WTC11 (cell line): Measurements from ENCODE around the gene PNPO. TPM values are rescaled to one million over a fixed set of nuclear protein-coding genes. Genes with fewer than 3 reads are reported as not detected.

ENCODE experiments used
- ATAC-seq: fragments of 200-7000 bp; cut with Tn5 transposase; 2 replicates; pipeline ENCODE4 v1.10.0; 2021; ENCODE audit warnings: mild to moderate bottlenecking, moderate library complexity
- CTCF ChIA-PET: fragments of 300-600 bp; sonication (Branson Sonifier 250); formaldehyde crosslinking; loops from one replicate; lab custom pipeline; 2021; ENCODE audit warnings: antibody characterized with exemption; lab: Charles Lee
- POLR2A ChIA-PET: fragments of 350-600 bp; sonication (Branson Sonifier 250); formaldehyde crosslinking; loops from one replicate; lab custom pipeline; 2021; ENCODE audit warnings: antibody characterized with exemption; lab: Charles Lee
- DNase-seq: peaks from one replicate; pipeline ENCODE4 v3.0.0; 2021; ENCODE audit warnings: low spot score
- H3K27ac Mint-ChIP-seq: 2 replicates; pipeline ENCODE4 v1.8.0; 2021; ENCODE audit warnings: mixed read lengths
- H3K27me3 Mint-ChIP-seq: 2 replicates; pipeline ENCODE4 v1.8.0; 2021; ENCODE audit warnings: low read depth, mild to moderate bottlenecking, moderate library complexity, mixed read lengths
- H3K36me3 Mint-ChIP-seq: 2 replicates; pipeline ENCODE4 v1.8.0; 2021; ENCODE audit warnings: mixed read lengths
- H3K4me1 Mint-ChIP-seq: 2 replicates; pipeline ENCODE4 v1.8.0; 2022; ENCODE audit warnings: mixed read lengths
- H3K4me3 Mint-ChIP-seq: 2 replicates; pipeline ENCODE4 v1.8.0; 2021; ENCODE audit warnings: mild to moderate bottlenecking, moderate library complexity, mixed read lengths
- H3K9me3 Mint-ChIP-seq: 2 replicates; pipeline ENCODE4 v1.8.0; 2021; ENCODE audit warnings: mixed read lengths
- EMX1 ChIP-seq: fragments of 250-450 bp; sonication (Bioruptor Pico); IDR thresholded peaks from 2 replicates; pipeline ENCODE4 v1.8.0; 2021; ENCODE audit warnings: mild to moderate bottlenecking
- ETV6 ChIP-seq: sonication (generic); formaldehyde crosslinking; IDR thresholded peaks from 2 replicates; pipeline ENCODE4 v1.8.1; 2022; ENCODE audit warnings: mild to moderate bottlenecking, missing genetic modification reagents
- FOXJ3 ChIP-seq: sonication (generic); formaldehyde crosslinking; IDR thresholded peaks from 2 replicates; pipeline ENCODE4 v1.9.0; 2021; ENCODE audit warnings: missing genetic modification reagents, mild to moderate bottlenecking, borderline replicate concordance
- GABPB1 ChIP-seq: sonication (generic); formaldehyde crosslinking; IDR thresholded peaks from 2 replicates; pipeline ENCODE4 v1.8.1; 2023; ENCODE audit warnings: mild to moderate bottlenecking, missing genetic modification reagents
- SMAD3 ChIP-seq: sonication (generic); formaldehyde crosslinking; IDR thresholded peaks from 2 replicates; pipeline ENCODE4 v1.8.0; 2022; ENCODE audit warnings: missing genetic modification reagents, mild to moderate bottlenecking, borderline replicate concordance
- SP1 ChIP-seq: sonication (generic); formaldehyde crosslinking; conservative IDR thresholded peaks from 2 replicates; pipeline ENCODE4 v1.8.1; 2022; ENCODE audit warnings: missing genetic modification reagents
- ZBTB21 ChIP-seq: sonication (generic); formaldehyde crosslinking; IDR thresholded peaks from 2 replicates; pipeline ENCODE4 v1.8.1; 2023; ENCODE audit warnings: mild to moderate bottlenecking, missing genetic modification reagents, borderline replicate concordance
- total RNA-seq: library from RNA; stranded (reverse); gene quantifications from 3 replicates; pipeline ENCODE4 v1.2.3, GENCODE V29; 2021
- TF ChIP-seq, protein P1 (sequence below): fragments of 250-450 bp; sonication (Bioruptor Pico); IDR thresholded peaks from 2 replicates; pipeline ENCODE4 v1.9.0; 2021; ENCODE audit warnings: mild to moderate bottlenecking, borderline replicate concordance
- TF ChIP-seq, protein P2 (sequence below): sonication (generic); formaldehyde crosslinking; IDR thresholded peaks from 2 replicates; pipeline ENCODE4 v1.8.1; 2023; ENCODE audit warnings: mild to moderate bottlenecking, moderate library complexity, missing genetic modification reagents
- TF ChIP-seq, protein P3 (sequence below): sonication (generic); formaldehyde crosslinking; IDR thresholded peaks from 2 replicates; pipeline ENCODE4 v1.8.0; 2022; ENCODE audit warnings: missing genetic modification reagents
- TF ChIP-seq, protein P4 (sequence below): sonication (generic); formaldehyde crosslinking; IDR thresholded peaks from 2 replicates; pipeline ENCODE4 v1.8.1; 2023; ENCODE audit warnings: mild to moderate bottlenecking, missing genetic modification reagents, moderate library complexity
- TF ChIP-seq, protein P5 (sequence below): sonication (generic); formaldehyde crosslinking; IDR thresholded peaks from 2 replicates; pipeline ENCODE4 v1.8.0; 2022; ENCODE audit warnings: mild to moderate bottlenecking, missing genetic modification reagents
- TF ChIP-seq, protein P6 (sequence below): sonication (generic); formaldehyde crosslinking; IDR thresholded peaks from 2 replicates; pipeline ENCODE4 v1.8.1; 2023; ENCODE audit warnings: mild to moderate bottlenecking, missing genetic modification reagents
- TF ChIP-seq, protein P7 (sequence below): fragments of 200-600 bp; IDR thresholded peaks from 2 replicates; pipeline ENCODE4 v1.8.0; 2022; ENCODE audit warnings: antibody characterized with exemption

Gene PNPO
- total RNA-seq, 1 experiment from 2014 or later = 12.2 TPM

DNA sequence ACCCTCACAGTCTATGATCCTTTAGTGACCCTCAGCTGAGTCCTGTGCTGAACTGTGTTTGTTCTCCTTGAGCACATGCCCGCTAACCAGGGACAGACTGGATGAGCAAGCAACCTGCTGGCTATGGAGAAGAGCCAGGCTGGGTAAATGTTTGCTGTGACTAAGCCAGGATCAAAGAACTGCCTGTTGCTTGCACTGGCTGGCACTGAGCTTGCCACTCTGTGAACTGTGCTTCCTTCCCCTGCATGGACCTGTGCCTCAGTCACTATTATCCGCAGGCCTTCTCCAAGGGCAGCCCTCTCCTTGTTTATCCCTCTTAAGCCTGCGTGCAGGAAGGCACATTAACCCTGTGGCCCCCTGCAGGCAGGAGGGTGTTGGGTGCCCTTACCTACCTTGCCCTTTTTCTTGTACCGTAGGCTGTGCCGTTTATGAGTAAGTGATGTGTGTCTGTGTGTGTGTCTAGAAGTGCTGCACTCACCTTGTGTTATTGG, 7.4 kb downstream of the PNPO start:
- Mint-ChIP-seq H3K36me3 (peaks cover 6% of the 10 kb centered on the region; the same call in 1 of the 2 replicates), H3K27ac (peak overlapping the region; percentile 83), H3K27me3 (no peaks in the 10 kb centered on the region), H3K4me1 (peaks cover 16% of the 10 kb centered on the region), H3K4me3 (no peak overlapping the region), H3K9me3 (no peaks in the 10 kb centered on the region)
- ATAC-seq (no peak), DNase-seq (no peak)
- TF ChIP-seq FOXJ3 (CRISPR knock-in tag) (no peak), EMX1 (peak; percentile 23; the same call in 1 of the 2 replicates)
- TF ChIP-seq, protein P1, sequence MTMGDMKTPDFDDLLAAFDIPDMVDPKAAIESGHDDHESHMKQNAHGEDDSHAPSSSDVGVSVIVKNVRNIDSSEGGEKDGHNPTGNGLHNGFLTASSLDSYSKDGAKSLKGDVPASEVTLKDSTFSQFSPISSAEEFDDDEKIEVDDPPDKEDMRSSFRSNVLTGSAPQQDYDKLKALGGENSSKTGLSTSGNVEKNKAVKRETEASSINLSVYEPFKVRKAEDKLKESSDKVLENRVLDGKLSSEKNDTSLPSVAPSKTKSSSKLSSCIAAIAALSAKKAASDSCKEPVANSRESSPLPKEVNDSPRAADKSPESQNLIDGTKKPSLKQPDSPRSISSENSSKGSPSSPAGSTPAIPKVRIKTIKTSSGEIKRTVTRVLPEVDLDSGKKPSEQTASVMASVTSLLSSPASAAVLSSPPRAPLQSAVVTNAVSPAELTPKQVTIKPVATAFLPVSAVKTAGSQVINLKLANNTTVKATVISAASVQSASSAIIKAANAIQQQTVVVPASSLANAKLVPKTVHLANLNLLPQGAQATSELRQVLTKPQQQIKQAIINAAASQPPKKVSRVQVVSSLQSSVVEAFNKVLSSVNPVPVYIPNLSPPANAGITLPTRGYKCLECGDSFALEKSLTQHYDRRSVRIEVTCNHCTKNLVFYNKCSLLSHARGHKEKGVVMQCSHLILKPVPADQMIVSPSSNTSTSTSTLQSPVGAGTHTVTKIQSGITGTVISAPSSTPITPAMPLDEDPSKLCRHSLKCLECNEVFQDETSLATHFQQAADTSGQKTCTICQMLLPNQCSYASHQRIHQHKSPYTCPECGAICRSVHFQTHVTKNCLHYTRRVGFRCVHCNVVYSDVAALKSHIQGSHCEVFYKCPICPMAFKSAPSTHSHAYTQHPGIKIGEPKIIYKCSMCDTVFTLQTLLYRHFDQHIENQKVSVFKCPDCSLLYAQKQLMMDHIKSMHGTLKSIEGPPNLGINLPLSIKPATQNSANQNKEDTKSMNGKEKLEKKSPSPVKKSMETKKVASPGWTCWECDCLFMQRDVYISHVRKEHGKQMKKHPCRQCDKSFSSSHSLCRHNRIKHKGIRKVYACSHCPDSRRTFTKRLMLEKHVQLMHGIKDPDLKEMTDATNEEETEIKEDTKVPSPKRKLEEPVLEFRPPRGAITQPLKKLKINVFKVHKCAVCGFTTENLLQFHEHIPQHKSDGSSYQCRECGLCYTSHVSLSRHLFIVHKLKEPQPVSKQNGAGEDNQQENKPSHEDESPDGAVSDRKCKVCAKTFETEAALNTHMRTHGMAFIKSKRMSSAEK = no peak
- ChIA-PET POLR2A (no interaction called here), CTCF (interaction anchor here (0.6 to 4.9 kb wide), 15 partner anchors 9 to 123 kb away, joined by 3 to 104 read pairs (median 5); partner anchors contain the start of genes CDK5RAP3, PRR15L, SCRN2 and SP2)

DNA sequence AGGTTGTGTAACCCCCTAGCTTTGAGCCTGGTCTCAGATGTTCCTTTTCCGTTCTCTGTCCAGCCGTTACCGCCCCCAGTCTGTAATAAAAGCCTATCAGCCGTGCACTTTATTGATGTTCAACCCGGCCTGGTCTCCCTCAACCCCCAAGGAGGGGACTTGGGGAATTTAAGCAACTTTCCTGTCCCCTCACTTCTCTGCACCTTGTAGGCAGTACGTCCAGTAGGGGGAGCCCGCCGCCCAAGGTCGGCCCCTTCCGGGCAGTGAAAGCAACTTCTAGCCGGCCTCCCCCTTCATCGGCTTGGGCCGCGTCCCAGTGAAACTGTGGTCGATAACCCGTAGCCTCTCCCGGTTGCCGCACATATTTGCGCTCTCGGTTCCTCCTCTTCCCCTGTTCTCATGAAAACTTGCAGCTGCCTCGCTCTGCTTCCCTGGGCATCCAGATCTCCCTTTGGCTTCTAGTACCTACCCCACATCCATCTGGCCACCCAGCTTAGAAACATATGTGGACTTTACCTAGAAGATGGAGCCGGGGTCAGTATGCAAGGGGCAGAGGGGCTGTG, 7.9 kb downstream of the PNPO start:
- H3K9me3 Mint-ChIP-seq = no peaks in the 10 kb centered on the region

More for the DNA sequence above, 7.9 kb downstream of the PNPO start:
- Mint-ChIP-seq H3K36me3 (peaks cover 6% of the 10 kb centered on the region; the same call in 1 of the 2 replicates), H3K4me3 (peak overlapping the region; percentile 47), H3K27ac (peak overlapping the region; percentile 83), H3K4me1 (peaks cover 16% of the 10 kb centered on the region), H3K27me3 (no peaks in the 10 kb centered on the region)
- ChIA-PET POLR2A (no interaction called here), CTCF (interaction anchor here (0.6 to 4.9 kb wide), 25 partner anchors 8 to 272 kb away, joined by 3 to 104 read pairs (median 5); partner anchors contain the start of genes CDK5RAP3, PNPO, PRR15L and SCRN2)
- ATAC-seq (peak; percentile 88), DNase-seq (peak; percentile 98)
- TF ChIP-seq, protein P2, sequence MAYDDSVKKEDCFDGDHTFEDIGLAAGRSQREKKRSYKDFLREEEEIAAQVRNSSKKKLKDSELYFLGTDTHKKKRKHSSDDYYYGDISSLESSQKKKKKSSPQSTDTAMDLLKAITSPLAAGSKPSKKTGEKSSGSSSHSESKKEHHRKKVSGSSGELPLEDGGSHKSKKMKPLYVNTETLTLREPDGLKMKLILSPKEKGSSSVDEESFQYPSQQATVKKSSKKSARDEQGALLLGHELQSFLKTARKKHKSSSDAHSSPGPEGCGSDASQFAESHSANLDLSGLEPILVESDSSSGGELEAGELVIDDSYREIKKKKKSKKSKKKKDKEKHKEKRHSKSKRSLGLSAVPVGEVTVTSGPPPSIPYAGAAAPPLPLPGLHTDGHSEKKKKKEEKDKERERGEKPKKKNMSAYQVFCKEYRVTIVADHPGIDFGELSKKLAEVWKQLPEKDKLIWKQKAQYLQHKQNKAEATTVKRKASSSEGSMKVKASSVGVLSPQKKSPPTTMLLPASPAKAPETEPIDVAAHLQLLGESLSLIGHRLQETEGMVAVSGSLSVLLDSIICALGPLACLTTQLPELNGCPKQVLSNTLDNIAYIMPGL (CRISPR knock-in tag) = peak; percentile 75; the same call in 1 of the 2 replicates
- TF ChIP-seq, protein P3, sequence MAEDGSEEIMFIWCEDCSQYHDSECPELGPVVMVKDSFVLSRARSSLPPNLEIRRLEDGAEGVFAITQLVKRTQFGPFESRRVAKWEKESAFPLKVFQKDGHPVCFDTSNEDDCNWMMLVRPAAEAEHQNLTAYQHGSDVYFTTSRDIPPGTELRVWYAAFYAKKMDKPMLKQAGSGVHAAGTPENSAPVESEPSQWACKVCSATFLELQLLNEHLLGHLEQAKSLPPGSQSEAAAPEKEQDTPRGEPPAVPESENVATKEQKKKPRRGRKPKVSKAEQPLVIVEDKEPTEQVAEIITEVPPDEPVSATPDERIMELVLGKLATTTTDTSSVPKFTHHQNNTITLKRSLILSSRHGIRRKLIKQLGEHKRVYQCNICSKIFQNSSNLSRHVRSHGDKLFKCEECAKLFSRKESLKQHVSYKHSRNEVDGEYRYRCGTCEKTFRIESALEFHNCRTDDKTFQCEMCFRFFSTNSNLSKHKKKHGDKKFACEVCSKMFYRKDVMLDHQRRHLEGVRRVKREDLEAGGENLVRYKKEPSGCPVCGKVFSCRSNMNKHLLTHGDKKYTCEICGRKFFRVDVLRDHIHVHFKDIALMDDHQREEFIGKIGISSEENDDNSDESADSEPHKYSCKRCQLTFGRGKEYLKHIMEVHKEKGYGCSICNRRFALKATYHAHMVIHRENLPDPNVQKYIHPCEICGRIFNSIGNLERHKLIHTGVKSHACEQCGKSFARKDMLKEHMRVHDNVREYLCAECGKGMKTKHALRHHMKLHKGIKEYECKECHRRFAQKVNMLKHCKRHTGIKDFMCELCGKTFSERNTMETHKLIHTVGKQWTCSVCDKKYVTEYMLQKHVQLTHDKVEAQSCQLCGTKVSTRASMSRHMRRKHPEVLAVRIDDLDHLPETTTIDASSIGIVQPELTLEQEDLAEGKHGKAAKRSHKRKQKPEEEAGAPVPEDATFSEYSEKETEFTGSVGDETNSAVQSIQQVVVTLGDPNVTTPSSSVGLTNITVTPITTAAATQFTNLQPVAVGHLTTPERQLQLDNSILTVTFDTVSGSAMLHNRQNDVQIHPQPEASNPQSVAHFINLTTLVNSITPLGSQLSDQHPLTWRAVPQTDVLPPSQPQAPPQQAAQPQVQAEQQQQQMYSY (CRISPR knock-in tag) = 0 out of 2 replicates have a peak, but pooled peaks have one; percentile 17
- TF ChIP-seq SP1 (CRISPR knock-in tag) (peak; percentile 50; the same call in 1 of the 2 replicates), ETV6 (CRISPR knock-in tag) (0 out of 2 replicates have a peak, but pooled peaks have one; percentile 17), GABPB1 (peak; percentile 18), SMAD3 (CRISPR knock-in tag) (0 out of 2 replicates have a peak, but pooled peaks have one; percentile 28), ZBTB21 (no peak)
- TF ChIP-seq, protein P4, sequence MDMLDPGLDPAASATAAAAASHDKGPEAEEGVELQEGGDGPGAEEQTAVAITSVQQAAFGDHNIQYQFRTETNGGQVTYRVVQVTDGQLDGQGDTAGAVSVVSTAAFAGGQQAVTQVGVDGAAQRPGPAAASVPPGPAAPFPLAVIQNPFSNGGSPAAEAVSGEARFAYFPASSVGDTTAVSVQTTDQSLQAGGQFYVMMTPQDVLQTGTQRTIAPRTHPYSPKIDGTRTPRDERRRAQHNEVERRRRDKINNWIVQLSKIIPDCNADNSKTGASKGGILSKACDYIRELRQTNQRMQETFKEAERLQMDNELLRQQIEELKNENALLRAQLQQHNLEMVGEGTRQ (CRISPR knock-in tag) = no peak
- TF ChIP-seq, protein P5, sequence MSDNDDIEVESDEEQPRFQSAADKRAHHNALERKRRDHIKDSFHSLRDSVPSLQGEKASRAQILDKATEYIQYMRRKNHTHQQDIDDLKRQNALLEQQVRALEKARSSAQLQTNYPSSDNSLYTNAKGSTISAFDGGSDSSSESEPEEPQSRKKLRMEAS (CRISPR knock-in tag) = 0 out of 2 replicates have a peak, but pooled peaks have one; percentile 14
- TF ChIP-seq, protein P6, sequence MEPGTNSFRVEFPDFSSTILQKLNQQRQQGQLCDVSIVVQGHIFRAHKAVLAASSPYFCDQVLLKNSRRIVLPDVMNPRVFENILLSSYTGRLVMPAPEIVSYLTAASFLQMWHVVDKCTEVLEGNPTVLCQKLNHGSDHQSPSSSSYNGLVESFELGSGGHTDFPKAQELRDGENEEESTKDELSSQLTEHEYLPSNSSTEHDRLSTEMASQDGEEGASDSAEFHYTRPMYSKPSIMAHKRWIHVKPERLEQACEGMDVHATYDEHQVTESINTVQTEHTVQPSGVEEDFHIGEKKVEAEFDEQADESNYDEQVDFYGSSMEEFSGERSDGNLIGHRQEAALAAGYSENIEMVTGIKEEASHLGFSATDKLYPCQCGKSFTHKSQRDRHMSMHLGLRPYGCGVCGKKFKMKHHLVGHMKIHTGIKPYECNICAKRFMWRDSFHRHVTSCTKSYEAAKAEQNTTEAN (CRISPR knock-in tag) = no peak
- TF ChIP-seq, protein P7, sequence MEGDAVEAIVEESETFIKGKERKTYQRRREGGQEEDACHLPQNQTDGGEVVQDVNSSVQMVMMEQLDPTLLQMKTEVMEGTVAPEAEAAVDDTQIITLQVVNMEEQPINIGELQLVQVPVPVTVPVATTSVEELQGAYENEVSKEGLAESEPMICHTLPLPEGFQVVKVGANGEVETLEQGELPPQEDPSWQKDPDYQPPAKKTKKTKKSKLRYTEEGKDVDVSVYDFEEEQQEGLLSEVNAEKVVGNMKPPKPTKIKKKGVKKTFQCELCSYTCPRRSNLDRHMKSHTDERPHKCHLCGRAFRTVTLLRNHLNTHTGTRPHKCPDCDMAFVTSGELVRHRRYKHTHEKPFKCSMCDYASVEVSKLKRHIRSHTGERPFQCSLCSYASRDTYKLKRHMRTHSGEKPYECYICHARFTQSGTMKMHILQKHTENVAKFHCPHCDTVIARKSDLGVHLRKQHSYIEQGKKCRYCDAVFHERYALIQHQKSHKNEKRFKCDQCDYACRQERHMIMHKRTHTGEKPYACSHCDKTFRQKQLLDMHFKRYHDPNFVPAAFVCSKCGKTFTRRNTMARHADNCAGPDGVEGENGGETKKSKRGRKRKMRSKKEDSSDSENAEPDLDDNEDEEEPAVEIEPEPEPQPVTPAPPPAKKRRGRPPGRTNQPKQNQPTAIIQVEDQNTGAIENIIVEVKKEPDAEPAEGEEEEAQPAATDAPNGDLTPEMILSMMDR = peak; percentile 72
